Left ventricle myocardium superior (tissue), 1 donor: ENCODE data around the gene AQR. TPM values are rescaled to one million over a fixed set of nuclear protein-coding genes. Genes with fewer than 3 reads are reported as not detected.
A peak's percentile ranks its signal among the peaks of the same experiment; 100 is the strongest.

Experiments used
- ATAC-seq: fragments of 200-7000 bp; cut with Tn5 transposase; one replicate; pipeline ENCODE4 v1.9.1; 2020; ENCODE audit warnings: mild to moderate bottlenecking, moderate library complexity
- DNase-seq: peaks from one replicate; pipeline ENCODE4 v3.0.0-alpha.2; 2020
- intact Hi-C: fragments of 100-400 bp; cut with micrococcal nuclease; formaldehyde crosslinking; loops from one replicate; pipeline ENCODE4 v1.11.0; 2022
- long read RNA-seq: library from polyadenylated mRNA; unstranded; transcript quantifications from one replicate; pipeline ENCODE4 v2.0.0, GENCODE V29; 2021
- total RNA-seq: library from RNA; stranded (reverse); fragmentation: NEBNext Ultra II Directional; extraction: Animal tissue kit (Norgen Biotek cat#: 25700); gene quantifications from one replicate; pipeline ENCODE4 v1.2.1, GENCODE V29; 2021
- donor health status: DM: no; HTN: yes; CAD: no; lungs with severe emphysema.

The AQR gene
- 11.0 TPM for total RNA-seq
- long read RNA-seq, full-length matches to known transcripts, result 8 of 10 reads
- long read RNA-seq, partial matches to known transcripts, result 0 of 10 reads
- long read RNA-seq, other reads (novel, unspliced or antisense), result 2 of 10 reads

DNA sequence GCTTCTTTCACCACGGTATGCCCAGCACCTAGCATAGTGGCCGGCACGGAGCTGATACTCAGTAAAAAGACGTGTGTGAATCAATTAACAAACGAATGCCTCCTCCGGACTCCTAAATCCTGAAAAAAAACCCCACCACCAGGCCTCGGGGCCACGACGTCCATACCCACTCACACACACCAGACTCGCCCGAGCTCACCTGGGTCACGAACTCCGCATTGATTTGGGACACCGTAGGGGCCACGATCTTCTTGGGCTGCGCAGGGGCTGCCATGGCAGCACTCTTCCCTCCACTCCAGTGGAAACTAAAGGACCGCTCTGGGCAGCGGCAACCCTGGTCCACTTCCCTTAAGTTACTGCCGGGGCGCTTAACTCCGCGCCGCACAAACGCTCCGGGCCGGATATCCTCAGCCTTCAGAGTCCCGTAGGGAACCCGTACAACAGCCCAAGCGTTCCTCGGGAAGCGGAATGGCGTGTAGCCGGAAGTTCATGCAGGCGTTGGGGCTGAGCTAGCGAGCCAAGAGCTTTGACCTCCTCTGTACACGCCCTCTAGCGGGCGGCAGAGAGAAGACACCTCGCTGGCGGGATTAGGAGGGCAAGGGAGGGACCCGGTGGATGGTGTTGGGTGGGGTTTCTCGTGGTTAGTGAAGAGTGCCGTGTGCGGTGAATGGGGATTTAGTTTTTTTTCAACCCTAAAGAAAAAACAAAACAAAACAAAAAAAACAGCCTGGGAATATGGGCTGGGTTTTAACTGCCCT lies at the start of gene AQR:
TSS of gene AQR (minus strand) at position 403 of the 758 bp plus-strand sequence. CDS start at position 274, 129 bp downstream.
- ATAC-seq (peak; percentile 100), DNase-seq (peak; percentile 96)
- intact Hi-C loops, result no loop called here

GRCh38 chr15:35014241-35014640 lies 44.7 kb upstream of the AQR start:
- ATAC-seq (no peak), DNase-seq (no peak)
- intact Hi-C loops, result no loop called here

DNA sequence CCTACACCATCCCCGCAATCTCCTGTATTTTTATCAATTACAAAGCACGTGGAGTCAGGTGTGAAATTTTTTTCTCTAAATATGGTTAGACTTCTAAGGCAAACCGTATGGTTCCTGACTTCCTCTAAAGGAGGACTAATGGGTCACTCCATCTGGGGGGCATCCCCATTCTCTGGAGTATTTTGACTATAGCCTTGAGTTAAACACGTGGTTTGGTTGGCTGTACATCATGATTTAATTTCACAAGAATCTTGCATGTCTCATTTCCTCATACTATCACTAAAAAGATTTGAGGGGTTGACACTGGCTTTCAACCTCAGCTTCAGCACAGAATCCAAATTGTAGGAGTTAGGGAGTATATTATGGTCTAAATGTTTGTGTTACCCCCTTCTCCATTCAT lies 43.8 kb upstream of the AQR start:
- DNase-seq, result no peak
- no peak for ATAC-seq
- intact Hi-C loops, result no loop called here

DNA sequence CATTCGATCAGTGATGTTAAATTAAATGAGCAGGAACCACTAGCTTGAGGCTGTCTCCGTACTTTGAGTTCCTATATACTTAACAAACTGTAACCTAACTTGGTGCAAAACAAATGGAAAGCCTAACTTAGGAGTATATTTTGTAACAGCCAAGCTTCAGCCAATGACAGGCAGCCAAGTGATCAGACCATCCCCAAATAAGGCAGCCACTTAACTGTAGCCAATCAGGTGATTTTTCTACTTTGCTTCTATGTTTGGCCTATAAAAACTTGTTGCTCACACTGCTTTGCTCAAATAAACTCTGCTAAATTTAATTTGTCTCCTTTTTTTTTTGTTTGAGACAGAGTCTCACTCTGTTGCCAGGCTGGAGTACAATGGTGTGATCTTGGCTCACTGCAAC lies 37.9 kb upstream of the AQR start:
- intact Hi-C loops, result no loop called here
- ATAC-seq (no peak), DNase-seq (no peak)

GRCh38 chr15:35005933-35006332 lies 36.4 kb upstream of the AQR start:
- ATAC-seq (no peak), DNase-seq (no peak)
- intact Hi-C loops, result no loop called here

DNA sequence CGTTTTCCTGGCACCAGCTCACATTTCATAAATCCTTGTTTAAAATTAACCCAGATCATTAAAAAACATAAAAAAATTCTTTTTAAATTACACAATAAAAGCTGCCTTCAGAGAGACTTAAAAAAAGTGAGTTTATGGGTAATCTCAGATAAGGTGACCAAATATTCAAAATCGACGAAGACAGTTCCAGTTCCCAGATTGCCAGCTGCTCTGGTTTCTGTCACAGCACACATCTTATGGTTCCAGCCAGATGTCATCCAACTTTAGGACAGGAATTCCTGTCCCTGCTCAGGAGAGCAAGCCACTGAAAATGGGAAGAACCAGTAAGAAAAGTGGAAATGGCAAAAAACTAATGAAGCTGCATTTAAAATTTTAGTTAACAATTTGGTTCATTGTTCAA lies 34.4 kb upstream of the AQR start:
- ATAC-seq (peak; percentile 87), DNase-seq (no peak)
- intact Hi-C loops, result no loop called here

GRCh38 chr15:35000511-35000910 lies 31.0 kb upstream of the AQR start:
- intact Hi-C loops, result no loop called here
- ATAC-seq, result peak; percentile 58
- no peak for DNase-seq

DNA sequence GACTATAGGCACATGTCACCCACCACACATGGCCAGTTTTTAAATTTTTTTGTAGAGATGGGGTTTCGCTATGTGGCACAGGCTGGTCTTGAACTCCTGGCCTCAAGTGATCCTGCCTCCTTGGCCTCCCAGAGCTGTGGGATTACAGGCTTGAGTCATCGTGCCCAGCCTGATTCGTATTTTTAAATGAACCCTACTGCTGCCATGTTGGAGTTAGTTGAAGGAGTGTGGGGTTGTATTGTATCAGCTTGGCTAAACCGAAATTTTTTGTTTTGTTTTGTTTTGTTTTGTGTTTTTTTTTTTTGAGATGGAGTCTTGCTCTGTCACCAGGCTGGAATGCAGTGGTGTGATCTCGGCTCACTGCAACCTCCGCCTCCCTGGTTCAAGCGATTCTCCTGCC lies 30.4 kb upstream of the AQR start:
- ATAC-seq, result no peak
- no peak for DNase-seq
- intact Hi-C loops, result no loop called here

DNA sequence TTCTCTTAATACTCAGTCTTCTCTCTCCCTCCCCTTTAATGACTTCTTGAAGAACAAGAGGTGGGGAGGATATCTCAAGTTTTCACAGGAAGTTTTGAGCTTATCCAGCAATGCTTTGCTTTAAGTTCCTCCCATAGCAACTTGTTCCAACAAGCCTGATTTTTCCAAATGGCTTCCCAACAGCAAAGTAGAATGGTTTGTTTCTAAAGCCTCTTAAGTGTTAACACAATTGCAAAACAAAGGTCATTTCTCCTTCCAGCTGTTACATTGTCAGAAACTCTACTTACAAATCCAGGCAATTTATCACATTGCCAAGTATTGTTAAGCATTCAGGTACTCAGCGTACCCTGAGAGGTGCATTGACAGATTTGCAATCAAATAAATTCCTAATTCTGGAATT lies 25.4 kb upstream of the AQR start:
- intact Hi-C loops, result no loop called here
- DNase-seq (no peak), ATAC-seq (no peak)

- intact Hi-C loops, result no loop called here
- no peak for DNase-seq
- no peak for ATAC-seq
Observed at GRCh38 chr15:34993877-34994276, 24.3 kb upstream of the AQR start.

- no peak for ATAC-seq
- intact Hi-C loops, result no loop called here
- DNase-seq, result no peak
Observed at GRCh38 chr15:34993412-34993811, 23.9 kb upstream of the AQR start.

- intact Hi-C loops, result no loop called here
- peak; percentile 94 for ATAC-seq
- peak; percentile 85 for DNase-seq
Observed at GRCh38 chr15:34988027-34988902, 18.7 kb upstream of the AQR start, which contains the start of gene ZNF770. Gene ZNF770 (minus strand): TSS chr15:34988287. CDS start chr15:34983434, 4,853 bp downstream.

- peak; percentile 3 for ATAC-seq
- DNase-seq, result no peak
- intact Hi-C loops, result no loop called here
Observed at GRCh38 chr15:34987609-34988026, 18.1 kb upstream of the AQR start.

- no peak for DNase-seq
- intact Hi-C loops, result no loop called here
- no peak for ATAC-seq
Observed at GRCh38 chr15:34986771-34987480, 17.4 kb upstream of the AQR start.

- intact Hi-C loops, result no loop called here
- ATAC-seq (no peak), DNase-seq (no peak)
Observed at GRCh38 chr15:34986326-34986725, 16.8 kb upstream of the AQR start.

DNA sequence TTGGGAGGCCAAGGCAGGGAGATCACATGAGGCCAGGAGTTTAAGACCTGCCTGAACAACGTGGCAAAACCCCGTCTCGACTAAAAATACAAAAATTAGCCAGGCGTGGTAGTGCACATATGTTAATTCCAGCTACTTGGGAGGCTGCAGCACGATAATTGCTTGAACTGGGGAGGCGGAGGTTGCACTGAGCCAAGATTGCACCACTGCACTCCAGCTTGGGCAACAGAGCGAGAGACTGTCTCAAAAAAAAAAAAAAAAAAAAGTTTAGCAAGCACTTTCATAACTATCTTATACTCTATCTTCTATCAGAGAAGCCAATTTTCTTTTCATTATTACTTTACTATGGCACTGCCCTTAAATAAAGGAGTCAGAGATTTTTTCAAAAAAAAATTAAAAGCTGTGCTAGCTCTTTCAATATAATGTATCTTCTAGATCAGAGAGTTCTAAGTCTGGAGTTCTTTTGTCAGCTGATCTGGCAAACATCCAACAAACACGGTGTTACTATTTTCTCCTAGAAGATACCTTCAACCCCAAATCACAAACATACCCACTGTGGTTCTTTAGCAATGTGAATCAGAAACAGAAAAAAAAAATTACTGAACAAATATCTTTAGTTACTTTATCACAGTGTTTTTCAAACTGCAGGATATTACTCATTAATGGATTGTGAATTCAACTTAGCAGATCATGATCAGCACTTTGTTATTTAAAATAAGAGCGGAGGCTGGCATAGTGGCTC lies 15.5 kb upstream of the AQR start:
- DNase-seq, result peak; percentile 46
- no peak for ATAC-seq

DNA sequence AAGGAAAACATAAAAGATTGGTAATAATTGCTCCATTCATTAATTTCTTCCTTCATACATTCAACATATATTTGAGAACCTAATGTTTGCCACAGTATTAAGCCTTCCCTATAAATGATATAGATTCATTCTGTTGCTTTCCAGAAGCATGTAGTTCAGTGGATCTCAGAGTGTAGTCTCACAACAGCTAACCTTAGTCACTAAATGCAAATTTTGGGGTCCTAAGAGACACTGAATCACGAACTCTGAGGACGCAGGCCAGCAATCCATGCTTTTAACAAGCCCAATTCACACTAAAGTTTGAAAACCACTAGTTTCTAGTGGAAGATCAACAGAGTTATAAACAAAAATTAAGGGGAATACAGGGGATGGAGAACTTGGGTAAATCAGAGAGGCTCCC lies 7.2 kb upstream of the AQR start:
- ATAC-seq (no peak), DNase-seq (no peak)
- intact Hi-C loops, result no loop called here

More for the DNA sequence above, 15.5 kb upstream of the AQR start:
- intact Hi-C loops, result no loop called here

- DNase-seq, result no peak
- intact Hi-C loops, result no loop called here
- ATAC-seq, result no peak
Observed at GRCh38 chr15:34976073-34976472, 6.5 kb upstream of the AQR start.

GRCh38 chr15:34973512-34973911 lies 4.0 kb upstream of the AQR start:
- ATAC-seq (no peak), DNase-seq (no peak)
- intact Hi-C loops, result no loop called here
